ENCODE results near the gene NOTCH2.
"Not testable (repeated sequence)": the region's sequence is repeated elsewhere in the genome, so short reads cannot be mapped to it uniquely, and the experiment has no call there.

NOTCH2 gene

DNA sequence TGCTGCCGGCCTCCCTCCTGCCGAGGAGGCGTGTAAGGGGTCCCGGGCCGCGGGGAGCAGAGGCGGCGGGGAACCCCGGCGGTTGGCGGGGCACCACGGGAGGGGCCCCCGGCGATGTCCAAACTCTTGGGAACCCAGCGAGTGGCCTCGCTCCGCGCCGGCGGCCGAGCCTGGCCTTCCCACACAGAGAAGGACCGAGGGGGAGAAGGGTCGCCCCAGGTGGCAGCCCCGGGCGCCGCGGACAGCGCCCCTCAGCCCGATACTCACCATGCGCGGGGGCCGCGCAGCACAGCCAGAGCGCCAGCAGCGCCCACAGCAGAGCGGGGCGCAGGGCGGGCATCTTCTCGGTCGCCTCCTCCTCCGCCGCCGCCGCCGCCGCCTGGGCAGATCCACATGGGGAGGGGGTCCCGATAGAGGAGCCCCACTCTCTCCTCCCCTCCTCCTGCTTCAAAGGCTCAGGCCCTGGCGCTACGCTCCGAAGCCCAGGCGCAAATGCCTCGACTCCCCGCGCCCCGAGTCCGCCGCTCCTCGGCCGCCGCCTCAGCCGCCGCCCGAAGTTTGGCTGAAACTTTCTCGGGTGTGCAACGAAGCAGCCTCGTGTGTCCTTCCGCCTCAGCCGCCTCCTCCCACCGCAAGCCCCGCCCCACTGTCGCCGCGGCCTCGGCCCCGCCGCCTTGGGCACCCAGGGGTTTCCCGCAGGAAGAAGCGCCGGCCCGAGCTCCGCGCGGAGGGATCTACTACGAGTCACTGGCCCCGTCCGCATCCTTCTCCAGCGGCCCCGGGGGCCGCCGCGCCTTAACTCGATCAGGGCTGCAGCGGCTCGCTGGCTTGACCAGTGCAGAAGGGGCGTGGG, at the start of gene NOTCH2:
Gene NOTCH2 (minus strand): TSS at position 596 of the 853 bp plus-strand sequence. CDS start 256 bp downstream, at position 340.
- Histone ChIP-seq H3K4me2 (peak within 1 kb of the TSS; percentile 33 to 75 (median 62); a peak in 19 of 22 replicates), H3K4me3 (peak within 1 kb of the TSS; percentile 66 to 76 (median 71)), H3K27ac (peak within 1 kb of the TSS; percentile 44 to 82 (median 74)), H3K9ac (peak within 1 kb of the TSS; percentile 77 to 84 (median 82)), H4K20me1 (peaks cover 0 to 24% (median 0%) of the 10 kb centered on the region in 11 experiments; a peak in 4 of 22 replicates)
- not testable (repeated sequence) for H3K9me3 ChIP-seq (replicated peaks in 1 of 11); H3K4me1 ChIP-seq; H3K27me3 ChIP-seq; H3K36me3 ChIP-seq

DNA sequence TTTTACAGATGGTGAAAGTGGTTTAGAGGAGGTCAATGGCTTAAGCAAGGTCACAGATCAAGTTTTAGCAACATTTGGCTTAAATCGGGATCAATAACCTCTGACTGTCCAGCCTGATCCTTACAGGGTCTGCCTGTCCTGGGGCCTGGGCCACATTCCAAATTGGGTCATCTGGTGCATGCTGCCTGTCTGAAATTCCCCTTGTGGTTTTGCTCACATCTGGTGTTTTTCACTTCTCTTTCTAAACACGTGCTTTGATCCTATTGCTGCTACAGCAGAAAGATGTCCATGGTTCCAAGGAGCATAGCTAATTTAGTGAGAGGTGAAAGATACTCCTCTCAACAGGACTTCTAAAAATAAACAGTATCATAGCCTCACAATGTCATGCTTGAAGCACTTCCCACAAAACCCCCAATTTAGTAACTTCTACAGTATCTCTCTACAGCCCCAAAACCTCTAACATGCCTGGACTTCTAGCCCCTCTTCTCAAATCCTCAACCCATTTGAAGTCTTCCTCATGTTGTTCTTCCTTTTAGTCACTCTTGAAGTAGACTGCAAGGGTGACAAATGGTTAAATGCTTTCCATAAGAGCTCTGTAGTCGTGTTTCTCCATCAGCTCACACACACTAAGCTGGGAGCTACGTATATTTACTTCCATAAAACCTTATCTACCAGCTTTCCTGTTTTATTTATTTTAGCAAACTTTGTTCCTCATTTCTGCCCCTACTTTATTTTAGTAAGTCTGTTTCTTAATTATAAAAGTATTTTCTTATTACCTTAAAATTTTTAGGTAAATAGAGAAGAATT, 48.1 kb upstream of the NOTCH2 start:
- not testable (repeated sequence) for H3K36me3 ChIP-seq; H3K9me3 ChIP-seq (replicated peaks in 1 of 11); H3K4me3 ChIP-seq; H4K20me1 ChIP-seq; H3K27me3 ChIP-seq
- H3K4me1 ChIP-seq = peaks cover 20 to 50% (median 36%) of the 10 kb centered on the region in 10 experiments; a peak in 19 of 20 replicates
- peak overlapping the region in 4 of 11 experiments; percentile 8 to 48 (median 22); a peak in 7 of 22 replicates for H3K9ac ChIP-seq
- H3K27ac ChIP-seq = peak overlapping the region; percentile 9 to 72 (median 64); a peak in 19 of 22 replicates
- H3K4me2 ChIP-seq = peak overlapping the region; percentile 30 to 67 (median 48); a peak in 21 of 22 replicates

DNA sequence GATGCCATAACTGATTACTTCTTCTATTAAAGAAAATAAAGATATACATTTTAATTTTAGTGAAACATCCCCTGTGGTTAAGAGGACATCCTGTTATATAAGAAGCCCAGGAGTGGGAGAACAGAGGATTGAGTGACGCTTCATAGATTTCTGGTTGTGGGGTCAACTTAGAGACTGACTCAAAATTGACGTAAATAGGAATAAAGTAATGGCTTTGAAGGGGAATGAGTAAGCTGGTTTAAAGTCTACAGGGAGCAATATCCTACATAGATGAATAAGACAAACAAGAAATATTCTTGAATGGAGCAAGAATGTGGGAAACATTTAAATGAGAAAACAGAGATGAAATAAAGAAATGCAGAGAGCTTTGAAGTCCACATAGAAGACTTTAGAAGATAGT, 46.6 kb upstream of the NOTCH2 start:
- H3K27ac ChIP-seq = peak overlapping the region in 2 of 11 experiments; percentile 48 to 63; a peak in 2 of 22 replicates
- H3K4me3 ChIP-seq = not testable (repeated sequence)

DNA sequence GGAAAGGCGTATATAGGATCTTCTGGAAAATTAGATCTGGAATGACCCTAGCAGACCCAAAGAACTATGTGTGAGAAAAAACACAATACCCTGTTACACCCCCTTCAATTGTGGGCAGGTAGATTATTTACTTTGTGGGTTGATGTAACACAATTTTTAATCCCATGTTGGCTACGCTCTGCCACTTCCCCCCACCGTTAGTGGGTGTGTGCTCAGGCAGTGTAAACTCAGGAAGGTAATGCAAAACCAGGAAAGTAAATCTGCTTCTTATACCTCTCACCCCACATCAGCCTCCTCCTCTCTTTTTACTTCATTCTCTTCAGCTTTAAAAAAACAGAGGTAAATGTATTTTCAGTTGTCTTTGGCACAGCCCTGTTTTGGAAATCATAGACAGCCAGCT, 43.7 kb upstream of the NOTCH2 start:
- H3K4me1 ChIP-seq = peaks cover 12 to 45% (median 32%) of the 10 kb centered on the region in 10 experiments; a peak in 19 of 20 replicates
- H3K27me3 ChIP-seq; H3K36me3 ChIP-seq; H3K4me3 ChIP-seq; H3K27ac ChIP-seq; H4K20me1 ChIP-seq; H3K9ac ChIP-seq; H3K9me3 ChIP-seq (replicated peaks in 1 of 11): not testable (repeated sequence)
- H3K4me2 ChIP-seq = peak overlapping the region in 7 of 11 experiments; percentile 7 to 62 (median 53); a peak in 11 of 22 replicates

More for the DNA sequence above, 46.6 kb upstream of the NOTCH2 start:
- not testable (repeated sequence) for H3K27me3 ChIP-seq; H3K36me3 ChIP-seq; H3K9me3 ChIP-seq (replicated peaks in 1 of 11); H4K20me1 ChIP-seq; H3K9ac ChIP-seq
- Histone ChIP-seq H3K4me2 (peak overlapping the region in 7 of 11 experiments; percentile 9 to 49 (median 35); a peak in 6 of 22 replicates), H3K4me1 (peaks cover 16 to 51% (median 36%) of the 10 kb centered on the region in 10 experiments; a peak in 19 of 20 replicates)

DNA sequence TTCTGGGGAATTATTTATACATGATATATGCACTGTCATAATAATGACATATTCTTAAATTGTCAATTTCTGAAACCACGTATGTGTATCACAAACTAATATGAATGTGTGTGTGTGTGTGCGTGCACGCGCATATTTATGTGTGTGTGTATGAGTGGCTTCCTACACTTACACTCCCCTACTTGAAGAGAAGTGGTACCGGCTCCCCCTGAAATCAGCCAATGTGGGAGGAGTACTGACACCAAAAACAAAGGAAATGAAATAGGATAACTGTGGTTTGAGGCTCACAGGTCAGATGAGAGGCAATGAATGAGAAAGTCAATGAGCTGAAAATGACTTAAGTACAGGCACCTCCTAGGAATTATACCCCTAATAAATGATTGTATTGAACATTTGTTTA, 42.8 kb upstream of the NOTCH2 start:
- H3K9ac ChIP-seq; H3K36me3 ChIP-seq; H3K27ac ChIP-seq; H3K27me3 ChIP-seq; H3K9me3 ChIP-seq (replicated peaks in 1 of 11); H3K4me3 ChIP-seq; H4K20me1 ChIP-seq: not testable (repeated sequence)
- Histone ChIP-seq H3K4me1 (peaks cover 8 to 38% (median 25%) of the 10 kb centered on the region in 10 experiments; a peak in 19 of 20 replicates), H3K4me2 (peak overlapping the region in 2 of 11 experiments; percentile 42 to 57; a peak in 1 of 22 replicates)

DNA sequence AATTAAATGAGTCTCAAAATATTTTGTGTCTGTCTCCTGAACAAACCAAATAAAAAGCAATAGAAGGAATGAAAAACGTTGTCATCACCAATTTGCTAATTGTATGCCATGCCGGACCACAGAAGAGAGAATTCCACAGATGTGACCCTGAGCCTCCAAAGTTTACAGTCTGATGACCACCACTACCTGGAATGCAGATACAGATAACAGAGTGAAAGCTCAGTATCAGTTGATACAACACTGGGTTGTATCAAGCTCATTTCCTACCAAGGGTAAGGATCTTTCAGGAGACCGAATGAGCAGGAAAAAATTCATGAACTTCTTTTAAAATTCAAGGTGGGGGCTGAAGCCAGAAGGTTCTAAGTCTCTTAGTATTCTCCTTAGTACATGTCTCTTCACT, 42.3 kb upstream of the NOTCH2 start:
- not testable (repeated sequence) for H3K36me3 ChIP-seq; H3K9ac ChIP-seq; H3K9me3 ChIP-seq (replicated peaks in 1 of 11); H4K20me1 ChIP-seq; H3K4me3 ChIP-seq; H3K27me3 ChIP-seq; H3K27ac ChIP-seq; H3K4me2 ChIP-seq
- H3K4me1 ChIP-seq = peaks cover 5 to 34% (median 23%) of the 10 kb centered on the region in 10 experiments; a peak in 18 of 20 replicates

DNA sequence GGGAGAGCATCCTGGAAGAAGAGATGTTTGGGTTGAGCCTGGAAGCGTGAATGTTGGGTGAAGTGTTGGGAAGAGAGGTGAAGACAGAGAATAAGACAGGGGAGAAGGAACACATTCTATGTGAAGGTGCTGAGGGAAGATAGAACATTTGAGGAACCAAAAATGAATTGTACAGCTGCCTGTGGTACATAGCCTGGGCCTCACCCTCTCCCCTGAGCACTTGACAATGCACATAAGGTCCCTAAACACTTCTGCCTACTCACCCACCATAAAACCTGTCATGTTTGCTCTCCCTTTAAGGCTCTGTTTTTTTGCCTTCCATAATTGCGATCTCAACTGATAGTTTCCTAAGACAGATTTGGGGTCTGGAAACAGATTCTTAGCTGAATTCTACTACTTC, 41.5 kb upstream of the NOTCH2 start:
- not testable (repeated sequence) for H3K36me3 ChIP-seq; H4K20me1 ChIP-seq; H3K27me3 ChIP-seq; H3K9ac ChIP-seq; H3K9me3 ChIP-seq (replicated peaks in 1 of 11); H3K4me3 ChIP-seq; H3K27ac ChIP-seq; H3K4me2 ChIP-seq
- H3K4me1 ChIP-seq = peaks cover 0 to 27% (median 15%) of the 10 kb centered on the region in 10 experiments; a peak in 13 of 20 replicates

DNA sequence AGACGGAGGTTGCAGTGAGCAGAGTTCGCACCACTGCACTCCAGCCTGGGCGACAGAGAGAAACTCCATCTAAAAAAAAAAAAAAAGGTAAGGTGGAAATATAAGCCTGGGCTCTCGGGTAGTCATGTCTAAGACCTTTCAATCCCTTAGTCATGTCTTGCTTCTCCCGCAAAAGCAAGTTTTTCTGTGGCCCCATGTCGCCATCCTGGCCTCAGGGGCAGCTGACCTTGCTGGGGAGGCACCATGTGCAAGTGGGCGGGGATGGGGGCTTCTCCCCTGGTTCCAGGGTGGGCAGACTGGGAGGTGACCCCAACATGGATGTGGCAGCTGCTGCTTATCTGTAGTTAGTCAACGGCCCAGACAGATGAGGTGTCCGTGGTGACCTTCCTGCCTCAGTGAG, 40.2 kb upstream of the NOTCH2 start:
- H3K9me3 ChIP-seq (replicated peaks in 1 of 11); H3K4me2 ChIP-seq; H3K9ac ChIP-seq: not testable (repeated sequence)

DNA sequence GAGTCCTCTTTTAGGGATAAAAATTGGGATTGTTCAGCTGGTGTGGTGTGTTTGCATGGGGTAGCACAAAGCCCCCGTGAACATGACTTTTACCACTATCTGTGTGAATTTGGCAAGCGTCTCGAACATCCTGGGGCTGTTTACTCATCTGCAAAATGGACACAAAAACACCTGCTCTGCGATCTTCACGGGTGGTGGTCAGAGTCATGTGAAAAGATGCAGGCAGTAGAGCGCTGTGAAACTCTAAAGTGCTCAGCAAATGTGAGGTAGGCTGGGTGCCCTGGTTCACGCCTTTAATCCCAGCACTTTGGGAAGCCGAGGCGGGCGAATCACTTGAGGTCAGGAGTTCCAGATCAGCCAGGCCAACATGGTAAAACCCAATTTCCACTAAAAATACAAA, 39.7 kb upstream of the NOTCH2 start:
- H3K4me3 ChIP-seq; H3K9ac ChIP-seq; H3K4me2 ChIP-seq; H3K36me3 ChIP-seq; H4K20me1 ChIP-seq; H3K27me3 ChIP-seq; H3K9me3 ChIP-seq (replicated peaks in 1 of 11); H3K27ac ChIP-seq: not testable (repeated sequence)
- peaks cover 0 to 18% (median 10%) of the 10 kb centered on the region in 10 experiments; a peak in 13 of 20 replicates for H3K4me1 ChIP-seq

More for the DNA sequence above, 40.2 kb upstream of the NOTCH2 start:
- peaks cover 0 to 23% (median 12%) of the 10 kb centered on the region in 10 experiments; a peak in 13 of 20 replicates for H3K4me1 ChIP-seq
- not testable (repeated sequence) for H3K27ac ChIP-seq, H3K27me3 ChIP-seq, H3K4me3 ChIP-seq, H3K36me3 ChIP-seq, H4K20me1 ChIP-seq

DNA sequence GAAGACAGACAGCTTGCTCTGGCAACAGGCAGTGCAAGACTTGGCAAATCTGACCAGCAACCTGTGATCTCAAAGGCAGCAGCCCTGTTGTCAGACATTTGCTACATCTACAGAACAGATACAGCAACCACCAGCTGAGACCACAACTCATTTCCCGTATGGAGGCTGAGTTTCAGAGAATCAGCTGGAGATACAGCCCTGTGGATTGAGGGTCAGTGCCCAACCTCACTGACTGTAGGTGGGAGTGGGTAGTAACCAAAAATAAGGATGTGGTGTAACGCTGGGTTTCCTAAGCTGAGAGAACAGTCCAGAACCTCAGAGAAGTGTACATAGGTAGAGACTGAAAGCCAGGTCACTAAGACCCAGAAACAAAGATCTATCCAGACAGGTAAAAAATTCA, 35.8 kb upstream of the NOTCH2 start:
- not testable (repeated sequence) for H3K4me3 ChIP-seq; H3K36me3 ChIP-seq; H4K20me1 ChIP-seq; H3K27ac ChIP-seq; H3K27me3 ChIP-seq; H3K9me3 ChIP-seq (replicated peaks in 1 of 11); H3K9ac ChIP-seq; H3K4me2 ChIP-seq
- H3K4me1 ChIP-seq = peaks cover 0 to 15% (median 0%) of the 10 kb centered on the region in 10 experiments; a peak in 6 of 20 replicates

DNA sequence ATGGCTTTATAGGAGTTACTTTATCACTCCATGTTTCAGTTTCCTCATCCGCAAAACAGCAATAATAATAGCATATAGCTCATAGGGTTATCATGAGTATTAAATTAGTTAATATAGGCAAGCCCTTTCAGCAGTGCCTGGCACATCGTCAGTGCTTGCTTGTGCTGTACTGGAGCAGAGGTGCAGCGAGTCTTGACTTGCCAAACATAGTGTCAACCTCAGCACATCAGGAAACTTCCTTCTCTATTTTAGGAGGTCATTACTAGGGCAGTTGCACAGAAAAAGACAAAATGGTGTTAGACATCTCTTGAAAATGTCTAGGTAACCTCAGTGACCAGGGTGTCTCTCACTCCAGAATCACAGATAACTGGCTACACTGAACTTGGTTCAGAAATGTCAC, 34.3 kb upstream of the NOTCH2 start:
- H3K4me3 ChIP-seq; H3K36me3 ChIP-seq; H3K27ac ChIP-seq; H4K20me1 ChIP-seq; H3K9me3 ChIP-seq (replicated peaks in 1 of 11); H3K4me2 ChIP-seq; H3K9ac ChIP-seq; H3K27me3 ChIP-seq: not testable (repeated sequence)
- H3K4me1 ChIP-seq = peaks cover 0 to 21% (median 0%) of the 10 kb centered on the region in 10 experiments; a peak in 6 of 20 replicates

DNA sequence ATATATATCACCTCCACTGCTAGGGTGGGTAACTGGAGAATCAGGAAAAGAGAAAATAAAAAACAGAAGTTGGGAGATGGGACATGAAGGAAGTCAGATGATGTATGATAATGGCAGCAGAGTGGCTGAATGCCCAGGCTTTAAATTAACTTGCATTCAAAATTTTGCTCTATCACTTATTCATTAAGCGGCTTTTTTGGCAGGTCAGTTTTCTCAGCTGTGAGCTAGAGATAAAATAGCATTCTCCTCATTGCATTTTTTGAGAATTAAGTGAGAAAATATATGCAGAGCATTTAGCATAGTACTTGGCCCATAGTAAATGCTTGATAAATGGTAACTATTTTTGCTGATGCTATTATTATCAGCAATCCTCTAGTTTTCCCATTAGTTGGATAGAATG, 32.1 kb upstream of the NOTCH2 start:
- Histone ChIP-seq H3K4me2 (peak overlapping the region in 2 of 11 experiments; percentile 24 to 32; a peak in 1 of 22 replicates), H3K4me1 (peaks cover 0 to 21% (median 0%) of the 10 kb centered on the region in 10 experiments; a peak in 6 of 20 replicates)
- not testable (repeated sequence) for H3K9me3 ChIP-seq (replicated peaks in 1 of 11); H3K27ac ChIP-seq; H3K4me3 ChIP-seq; H3K9ac ChIP-seq; H3K36me3 ChIP-seq; H4K20me1 ChIP-seq; H3K27me3 ChIP-seq

DNA sequence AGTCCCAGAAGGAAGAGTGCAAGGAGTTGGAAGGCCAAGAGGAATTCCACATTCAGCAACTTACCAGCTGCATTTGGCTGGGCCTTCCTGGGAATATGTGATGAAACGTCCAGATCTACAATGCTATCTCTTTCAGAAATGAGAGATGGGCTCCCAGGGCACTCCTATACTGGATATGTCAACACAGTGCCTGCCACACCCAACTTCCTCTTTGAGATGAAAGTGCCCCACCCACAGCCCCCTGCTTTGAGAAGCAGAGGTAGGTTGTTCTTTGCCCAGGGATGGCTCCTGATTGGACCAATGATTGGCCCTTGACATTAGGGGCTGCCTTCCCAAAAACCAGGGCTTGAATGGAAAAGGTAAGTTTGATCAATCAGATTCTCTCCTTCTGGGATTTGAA, 31.1 kb upstream of the NOTCH2 start:
- H3K4me2 ChIP-seq = peak overlapping the region in 4 of 11 experiments; percentile 7 to 57 (median 50); a peak in 5 of 22 replicates
- not testable (repeated sequence) for H3K27me3 ChIP-seq; H4K20me1 ChIP-seq; H3K9me3 ChIP-seq (replicated peaks in 1 of 11); H3K9ac ChIP-seq; H3K36me3 ChIP-seq; H3K27ac ChIP-seq; H3K4me3 ChIP-seq
- peaks cover 0 to 21% (median 0%) of the 10 kb centered on the region in 10 experiments; a peak in 6 of 20 replicates for H3K4me1 ChIP-seq
